Neural crest cell (in vitro differentiated cells): ENCODE results near the gene RBFOX1. TPM values are rescaled to one million over a fixed set of nuclear protein-coding genes. Genes with fewer than 3 reads are reported as not detected.

Experiments
- DNase-seq: peaks from one replicate; pipeline ENCODE4 v3.0.0; 2021; ENCODE audit warnings: low read depth, mixed read lengths, low spot score
- H3K27ac Mint-ChIP-seq: one replicate; pipeline ENCODE4 v1.8.0; 2021; ENCODE audit warnings: mild to moderate bottlenecking, mixed read lengths; ENCODE audit not compliant: unreplicated experiment
- H3K27me3 Mint-ChIP-seq: 2 replicates; pipeline ENCODE4 v1.8.0; 2021; ENCODE audit warnings: low read depth, mild to moderate bottlenecking, mixed read lengths
- H3K36me3 Mint-ChIP-seq: 2 replicates; pipeline ENCODE4 v1.8.0; 2021; ENCODE audit warnings: low read depth, mild to moderate bottlenecking, mixed read lengths
- H3K4me1 Mint-ChIP-seq: 2 replicates; pipeline ENCODE4 v1.8.0; 2021; ENCODE audit warnings: mixed read lengths
- H3K4me3 Mint-ChIP-seq: one replicate; pipeline ENCODE4 v1.8.0; 2021; ENCODE audit warnings: mild to moderate bottlenecking, mixed read lengths
- H3K9me3 Mint-ChIP-seq: 2 replicates; pipeline ENCODE4 v1.8.0; 2021; ENCODE audit warnings: mixed read lengths
- total RNA-seq: library from RNA; stranded (reverse); gene quantifications from 2 replicates; pipeline ENCODE4 v1.2.1, GENCODE V29; 2021
- TF ChIP-seq, protein P1 (sequence below): fragments of 200-600 bp; sonication (generic); conservative IDR thresholded peaks from 2 replicates; pipeline ENCODE4 v1.5.0; 2021; ENCODE audit warnings: antibody characterized with exemption, mild to moderate bottlenecking

RBFOX1 gene
- total RNA-seq, 1 donor from 2014 or later = 1.4 TPM

DNA sequence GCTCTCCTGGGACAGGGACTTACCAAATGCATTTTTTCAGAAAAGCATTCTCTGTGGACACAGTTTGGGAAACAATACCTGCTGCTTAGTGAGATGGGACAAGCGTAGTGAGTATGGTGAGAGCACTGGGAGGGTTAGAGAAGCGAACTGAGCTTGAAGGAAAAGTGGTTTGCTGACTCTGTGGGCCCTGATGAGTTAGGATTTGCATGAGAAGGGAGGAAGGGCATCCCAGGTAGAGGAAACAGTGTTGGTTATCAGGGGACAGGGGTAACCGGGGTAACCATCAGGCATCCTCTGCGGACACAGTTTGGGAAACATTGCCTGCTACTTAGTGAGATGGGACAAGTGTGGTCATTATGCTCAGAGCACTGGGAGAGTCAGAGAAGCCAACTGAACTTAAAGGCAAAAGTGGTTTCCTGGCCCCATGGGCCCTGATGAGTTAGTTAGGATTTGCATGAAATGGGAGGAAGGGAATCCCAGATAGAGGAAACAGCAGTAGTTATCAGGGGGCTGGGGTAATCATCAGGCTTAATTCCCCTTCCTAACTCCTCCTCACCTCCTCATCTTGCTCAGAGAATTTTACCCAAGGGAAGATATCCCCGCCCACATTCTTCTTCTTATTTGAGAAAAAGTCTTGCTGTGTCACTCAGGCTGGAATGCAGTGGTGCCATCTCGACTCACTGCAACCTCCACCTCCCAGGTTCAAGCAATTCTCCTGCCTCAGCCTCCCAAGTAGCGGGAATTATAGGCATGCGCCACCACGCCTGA is 319.3 kb downstream of the RBFOX1 start:
- no peak overlapping the region for H3K27ac Mint-ChIP-seq
- H3K4me1 Mint-ChIP-seq = no peaks in the 10 kb centered on the region
- TF ChIP-seq, protein P1, sequence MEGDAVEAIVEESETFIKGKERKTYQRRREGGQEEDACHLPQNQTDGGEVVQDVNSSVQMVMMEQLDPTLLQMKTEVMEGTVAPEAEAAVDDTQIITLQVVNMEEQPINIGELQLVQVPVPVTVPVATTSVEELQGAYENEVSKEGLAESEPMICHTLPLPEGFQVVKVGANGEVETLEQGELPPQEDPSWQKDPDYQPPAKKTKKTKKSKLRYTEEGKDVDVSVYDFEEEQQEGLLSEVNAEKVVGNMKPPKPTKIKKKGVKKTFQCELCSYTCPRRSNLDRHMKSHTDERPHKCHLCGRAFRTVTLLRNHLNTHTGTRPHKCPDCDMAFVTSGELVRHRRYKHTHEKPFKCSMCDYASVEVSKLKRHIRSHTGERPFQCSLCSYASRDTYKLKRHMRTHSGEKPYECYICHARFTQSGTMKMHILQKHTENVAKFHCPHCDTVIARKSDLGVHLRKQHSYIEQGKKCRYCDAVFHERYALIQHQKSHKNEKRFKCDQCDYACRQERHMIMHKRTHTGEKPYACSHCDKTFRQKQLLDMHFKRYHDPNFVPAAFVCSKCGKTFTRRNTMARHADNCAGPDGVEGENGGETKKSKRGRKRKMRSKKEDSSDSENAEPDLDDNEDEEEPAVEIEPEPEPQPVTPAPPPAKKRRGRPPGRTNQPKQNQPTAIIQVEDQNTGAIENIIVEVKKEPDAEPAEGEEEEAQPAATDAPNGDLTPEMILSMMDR = no peak
- H3K36me3 Mint-ChIP-seq = no peaks in the 10 kb centered on the region
- H3K9me3 Mint-ChIP-seq = no peaks in the 10 kb centered on the region
- no peak overlapping the region for H3K4me3 Mint-ChIP-seq
- no peak for DNase-seq
- no peaks in the 10 kb centered on the region for H3K27me3 Mint-ChIP-seq

DNA sequence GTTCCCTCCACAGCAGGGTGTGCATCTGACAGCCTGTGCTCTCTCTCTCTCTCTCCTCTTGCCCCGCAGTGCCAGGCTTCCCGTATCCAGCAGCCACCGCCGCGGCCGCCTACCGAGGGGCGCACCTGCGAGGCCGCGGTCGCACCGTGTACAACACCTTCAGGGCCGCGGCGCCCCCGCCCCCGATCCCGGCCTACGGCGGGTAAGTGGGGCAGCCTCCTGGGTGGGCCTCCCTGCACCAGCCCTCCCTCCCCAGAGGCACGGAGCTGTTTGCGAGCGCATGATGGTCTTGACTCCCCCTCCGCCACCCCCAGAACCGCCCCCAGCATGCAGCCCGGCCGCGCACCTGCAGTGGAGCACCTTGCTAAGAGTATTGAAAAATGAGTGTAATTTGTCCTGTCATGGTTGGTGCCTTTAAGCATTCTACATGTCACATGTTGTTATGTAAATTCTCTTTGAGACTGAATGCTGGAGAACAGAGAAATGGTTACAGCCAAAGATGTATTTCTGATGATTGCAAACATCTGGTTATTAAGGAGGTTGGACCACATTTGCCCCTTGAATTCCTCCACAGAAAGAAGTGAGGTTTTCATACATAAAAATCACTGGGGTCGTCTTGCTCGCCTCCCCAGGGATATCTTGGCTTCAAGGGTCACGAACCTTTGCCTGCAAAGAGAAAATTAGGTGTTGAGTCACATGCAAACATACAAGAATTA is 321.3 kb downstream of the RBFOX1 start:
- no peaks in the 10 kb centered on the region for H3K36me3 Mint-ChIP-seq
- no peaks in the 10 kb centered on the region for H3K9me3 Mint-ChIP-seq
- H3K27ac Mint-ChIP-seq = no peak overlapping the region
- no peak overlapping the region for H3K4me3 Mint-ChIP-seq
- H3K27me3 Mint-ChIP-seq = no peaks in the 10 kb centered on the region
- H3K4me1 Mint-ChIP-seq = no peaks in the 10 kb centered on the region
- TF ChIP-seq, protein P1 = no peak
- DNase-seq = no peak

DNA sequence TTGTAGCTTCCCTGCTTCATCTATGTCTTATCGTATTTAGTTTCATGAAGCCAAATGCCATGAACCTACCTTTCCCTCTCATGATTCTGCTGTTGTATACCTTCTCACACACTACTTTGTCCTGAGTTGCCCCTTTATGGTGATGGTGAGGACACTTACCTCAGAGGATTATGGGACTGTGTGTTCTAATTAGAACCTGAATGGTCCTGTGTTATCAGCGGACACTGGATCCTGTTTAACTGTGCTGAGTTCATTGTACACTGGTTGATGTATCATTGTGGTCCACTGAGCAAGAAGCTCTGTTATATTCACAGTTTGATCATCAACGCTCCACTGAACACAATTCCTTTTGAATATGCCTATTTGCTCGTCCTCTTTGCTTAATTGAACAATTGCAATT is 343.0 kb downstream of the RBFOX1 start:
- Mint-ChIP-seq H3K27me3 (peaks cover 3% of the 10 kb centered on the region), H3K4me3 (no peak overlapping the region), H3K27ac (no peak overlapping the region), H3K36me3 (no peaks in the 10 kb centered on the region), H3K4me1 (no peaks in the 10 kb centered on the region), H3K9me3 (no peaks in the 10 kb centered on the region)
- no peak for DNase-seq
- TF ChIP-seq, protein P1 = no peak

DNA sequence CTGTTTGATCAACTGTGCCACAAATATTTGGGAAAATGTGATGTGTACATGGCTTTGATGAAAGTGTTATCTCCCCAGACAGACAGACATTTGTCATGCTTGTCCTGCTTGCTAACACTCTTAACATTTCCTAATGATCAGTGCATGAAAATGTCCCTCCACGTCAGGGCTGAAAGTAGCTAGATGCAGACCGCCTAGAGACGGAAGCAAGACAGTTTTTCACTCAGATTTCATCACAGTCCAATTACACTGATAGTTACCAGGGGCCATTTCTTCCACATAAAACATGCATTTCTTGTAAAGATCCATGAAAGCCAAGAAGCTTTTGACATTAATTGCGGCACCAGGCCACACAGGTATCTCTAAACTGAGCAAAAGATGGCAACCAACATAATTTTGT is 347.7 kb downstream of the RBFOX1 start:
- no peak for DNase-seq
- Mint-ChIP-seq H3K27ac (no peak overlapping the region), H3K36me3 (no peaks in the 10 kb centered on the region), H3K4me3 (no peak overlapping the region), H3K9me3 (no peaks in the 10 kb centered on the region), H3K4me1 (no peaks in the 10 kb centered on the region), H3K27me3 (peaks cover 9% of the 10 kb centered on the region)
- TF ChIP-seq, protein P1 = no peak

DNA sequence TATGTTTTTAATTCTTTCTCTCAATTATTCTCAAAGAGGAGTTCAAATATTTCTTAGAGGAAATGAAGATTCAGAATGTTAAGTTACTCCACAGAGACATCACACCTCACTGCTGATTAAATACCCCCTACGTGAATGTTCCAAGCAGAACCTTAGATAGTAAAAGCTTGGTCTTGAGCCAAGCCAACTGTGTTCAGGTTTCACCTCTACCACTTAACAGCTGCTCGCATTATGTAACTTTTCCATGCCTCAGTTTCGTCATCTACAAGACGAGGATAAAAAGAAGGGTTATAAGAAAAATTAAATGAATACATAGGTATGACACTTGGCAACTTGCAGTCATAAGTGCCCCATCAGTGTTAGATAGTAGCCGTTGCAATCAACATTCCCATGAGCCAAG is 356.2 kb downstream of the RBFOX1 start:
- no peak overlapping the region for H3K27ac Mint-ChIP-seq
- H3K4me1 Mint-ChIP-seq = no peaks in the 10 kb centered on the region
- no peak overlapping the region for H3K4me3 Mint-ChIP-seq
- H3K9me3 Mint-ChIP-seq = no peaks in the 10 kb centered on the region
- no peak for DNase-seq
- peaks cover 21% of the 10 kb centered on the region for H3K27me3 Mint-ChIP-seq
- no peaks in the 10 kb centered on the region for H3K36me3 Mint-ChIP-seq
- TF ChIP-seq, protein P1 = no peak
